ENCODE data around the gene CHD9NB.
"Not testable (repeated sequence)": the region's sequence is repeated elsewhere in the genome, so short reads cannot be mapped to it uniquely, and the experiment has no call there.

CHD9NB gene

GRCh38 chr16:53083119-53083518 is 30.4 kb upstream of the CHD9NB start:
- DNase-seq = no peak

GRCh38 chr16:53082509-53082908 is 29.8 kb upstream of the CHD9NB start:
- no peak for DNase-seq

GRCh38 chr16:53081686-53082407 is 29.1 kb upstream of the CHD9NB start:
- no peak for DNase-seq

GRCh38 chr16:53081032-53081424 is 28.3 kb upstream of the CHD9NB start:
- DNase-seq = no peak

- DNase-seq = no peak
Measured at GRCh38 chr16:53080345-53081031, 27.8 kb upstream of the CHD9NB start.

GRCh38 chr16:53078765-53079485 is 26.2 kb upstream of the CHD9NB start:
- no peak for DNase-seq

GRCh38 chr16:53078247-53078646 is 25.6 kb upstream of the CHD9NB start:
- DNase-seq = no peak

GRCh38 chr16:53075461-53075860 is 22.8 kb upstream of the CHD9NB start:
- peak; percentile 72 to 83 (median 82) for DNase-seq

- not testable (repeated sequence) for DNase-seq
Measured at GRCh38 chr16:53074296-53074695, 21.6 kb upstream of the CHD9NB start.

GRCh38 chr16:53073022-53073421 is 20.3 kb upstream of the CHD9NB start:
- no peak for DNase-seq

GRCh38 chr16:53071748-53072301 is 19.1 kb upstream of the CHD9NB start:
- DNase-seq = peak in 3 of 4 experiments; percentile 69 to 77 (median 72)

GRCh38 chr16:53069772-53070171 is 17.1 kb upstream of the CHD9NB start:
- no peak for DNase-seq

- DNase-seq = no peak
Measured at GRCh38 chr16:53068423-53068833, 15.7 kb upstream of the CHD9NB start.

GRCh38 chr16:53067675-53068074 is 15.0 kb upstream of the CHD9NB start:
- no peak for DNase-seq

GRCh38 chr16:53065461-53066061 is 12.9 kb upstream of the CHD9NB start:
- peak; percentile 35 to 66 (median 57) for DNase-seq

- DNase-seq = peak in 2 of 4 experiments; percentile 59 to 60
Measured at GRCh38 chr16:53064081-53064578, 11.4 kb upstream of the CHD9NB start.

- peak; percentile 76 to 91 (median 86) for DNase-seq
Measured at GRCh38 chr16:53061701-53062159, 9.0 kb upstream of the CHD9NB start.

- DNase-seq = no peak
Measured at GRCh38 chr16:53061256-53061655, 8.6 kb upstream of the CHD9NB start.

- DNase-seq = no peak
Measured at GRCh38 chr16:53059672-53060071, 7.0 kb upstream of the CHD9NB start.

GRCh38 chr16:53058882-53059281 is 6.2 kb upstream of the CHD9NB start:
- DNase-seq = no peak

GRCh38 chr16:53058441-53058840 is 5.7 kb upstream of the CHD9NB start:
- DNase-seq = no peak

GRCh38 chr16:53057658-53058057 is 5.0 kb upstream of the CHD9NB start:
- no peak for DNase-seq

All from suppressor macrophage (primary cell).